ENCODE data around the gene CNFN.

GRCh38 chr19:42375415-42376176 lies 14.5 kb downstream of the CNFN start:
- no peak for TF ChIP-seq CTCF (conservative IDR thresholded peaks at IDR 0.05; ENCODE audit: low read length)
- TF ChIP-seq EZH2phosphoT487 (IDR thresholded peaks at IDR 0.05; ENCODE audit: borderline replicate concordance, low read depth, low read length) = no peak
